ENCODE data around the gene SYT7.
"Not testable (repeated sequence)": the region's sequence is repeated elsewhere in the genome, so short reads cannot be mapped to it uniquely, and the experiment has no call there.

Gene SYT7

GRCh38 chr11:61496602-61497400 lies 84.1 kb downstream of the SYT7 start:
- no peak for DNase-seq

- DNase-seq, result no peak
These were observed 84.9 kb downstream of the SYT7 start for GRCh38 chr11:61495801-61496601.

- DNase-seq, result no peak
These were observed 86.4 kb downstream of the SYT7 start for GRCh38 chr11:61494381-61494961.

GRCh38 chr11:61491736-61492395 lies 89.0 kb downstream of the SYT7 start:
- no peak for DNase-seq

DNA sequence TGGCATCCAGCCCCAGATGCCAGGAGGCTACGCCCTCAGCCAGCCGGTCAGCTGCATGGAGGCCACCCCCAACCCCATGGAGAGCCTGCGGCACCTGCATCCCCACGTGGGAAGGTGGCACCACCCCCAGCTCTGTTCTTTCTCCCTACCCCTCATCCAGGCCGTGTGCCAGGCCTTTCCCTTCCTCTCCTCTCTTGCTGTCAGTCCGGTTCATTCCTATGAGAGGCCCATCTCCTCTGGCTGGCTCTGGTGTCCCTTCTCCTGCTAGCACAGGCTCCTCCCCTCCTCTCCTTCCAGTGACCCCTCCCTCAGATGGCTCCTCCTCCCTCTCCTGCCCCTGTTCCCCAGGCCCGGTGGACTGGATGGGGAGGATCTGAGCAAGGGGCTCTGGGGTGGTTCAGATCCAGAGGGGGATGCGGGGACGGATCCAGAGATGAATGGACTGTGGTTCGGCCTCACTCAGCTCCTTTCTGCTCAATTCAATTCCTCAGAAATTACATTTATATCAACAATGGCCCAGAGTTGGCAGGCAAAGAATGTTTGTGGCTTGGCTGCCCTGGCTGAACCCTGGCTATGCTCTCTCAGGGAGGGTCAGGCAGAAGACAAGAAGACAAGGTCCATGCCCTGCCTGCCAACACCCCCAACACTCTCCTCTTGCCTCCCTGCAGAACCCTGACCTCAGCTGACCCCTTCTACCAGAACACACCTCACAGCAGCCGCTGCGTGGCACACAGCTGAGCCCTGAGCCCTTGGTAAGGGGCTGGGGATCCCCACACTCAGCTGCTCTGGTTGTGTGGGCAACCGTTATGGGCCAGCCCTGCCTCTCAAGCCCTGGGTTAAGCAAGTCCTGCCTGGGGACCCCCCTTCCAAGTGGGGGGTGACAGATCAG lies 90.8 kb downstream of the SYT7 start:
- DNase-seq, result no peak

GRCh38 chr11:61488651-61489291 lies 92.1 kb downstream of the SYT7 start:
- DNase-seq, result no peak

DNA sequence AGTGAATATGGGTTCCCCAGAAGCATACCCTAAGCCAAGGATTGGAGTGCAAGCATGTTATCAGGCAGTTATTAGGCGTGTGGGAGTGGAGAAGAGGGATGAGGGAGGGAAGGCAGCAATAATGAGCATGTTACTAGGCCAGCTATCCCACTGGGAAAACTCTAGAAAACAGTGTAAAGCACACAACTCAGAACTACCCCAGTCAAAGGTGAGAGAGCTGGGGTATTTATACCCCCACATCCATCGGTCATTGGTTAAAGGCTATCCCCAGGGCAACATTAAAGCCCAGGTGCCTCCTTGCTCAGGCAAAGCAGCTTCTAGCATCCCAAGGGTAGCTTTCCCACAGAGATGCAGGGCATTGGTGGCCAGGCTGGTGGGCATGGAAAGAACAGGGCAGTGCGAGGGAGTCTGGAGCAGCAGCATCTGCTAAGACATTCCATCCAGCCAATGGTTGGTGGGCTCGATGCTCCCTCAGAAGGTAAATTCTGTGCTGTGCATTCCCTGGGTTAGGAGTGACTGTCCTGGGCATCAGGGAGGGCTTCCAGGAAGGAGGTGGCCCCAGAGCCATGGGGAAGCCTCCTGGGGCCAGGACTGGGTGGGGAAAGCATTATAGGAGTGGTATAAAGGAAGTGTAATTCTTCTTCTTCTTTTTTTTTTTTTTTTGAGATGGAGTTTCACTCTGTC lies 93.4 kb downstream of the SYT7 start:
- no peak for DNase-seq

GRCh38 chr11:61486779-61487178 lies 94.1 kb downstream of the SYT7 start:
- DNase-seq, result no peak

DNA sequence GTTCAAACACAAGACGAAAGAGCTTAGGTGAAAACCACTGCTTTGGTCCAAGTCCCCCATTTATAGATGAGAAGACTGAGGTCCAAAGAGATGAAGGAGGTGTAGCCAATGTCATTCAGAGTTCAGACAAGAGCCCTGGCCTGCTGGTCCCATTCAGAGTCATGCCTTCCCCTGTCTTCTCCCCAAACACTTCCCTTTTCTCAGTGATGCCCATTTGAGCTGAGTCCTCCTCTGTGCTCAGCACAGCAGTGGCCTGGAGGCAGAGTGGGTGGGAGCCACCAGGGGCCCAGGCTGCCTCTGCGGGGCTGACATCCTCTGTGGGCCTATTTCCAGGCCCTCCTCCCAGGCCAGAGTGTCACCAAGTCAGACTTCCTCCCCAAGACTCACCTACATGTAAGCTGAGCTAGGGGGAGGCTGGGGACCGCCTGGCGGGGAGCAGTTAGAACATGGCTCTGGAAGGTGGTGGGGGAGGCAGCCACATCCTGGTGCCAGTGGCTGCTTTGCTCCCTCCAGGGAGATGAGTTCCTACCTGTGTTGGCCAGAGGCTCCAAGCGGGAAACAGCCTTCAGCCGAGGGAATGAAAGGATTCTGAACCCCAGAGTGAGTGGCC lies 94.8 kb downstream of the SYT7 start:
- DNase-seq, result no peak

DNA sequence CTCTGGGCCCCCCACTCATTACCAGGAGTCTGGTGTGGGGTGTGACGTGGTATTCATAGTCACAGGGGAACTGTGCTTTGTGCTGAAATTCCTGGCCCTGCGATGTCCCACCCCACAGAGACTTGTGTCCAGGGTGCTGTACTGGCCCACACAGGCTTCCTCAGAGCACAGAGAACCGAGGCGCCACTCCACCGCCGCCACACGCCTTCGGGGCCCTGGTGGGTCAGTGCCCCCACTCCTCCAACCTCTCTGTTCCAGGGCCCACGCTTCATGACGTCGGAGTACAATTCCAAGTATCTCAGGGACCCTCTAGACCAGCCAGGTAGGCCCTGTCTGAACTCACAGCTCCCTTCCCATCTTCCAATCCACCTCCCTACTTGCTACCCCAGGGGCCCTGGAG lies 95.8 kb downstream of the SYT7 start:
- no peak for DNase-seq

DNA sequence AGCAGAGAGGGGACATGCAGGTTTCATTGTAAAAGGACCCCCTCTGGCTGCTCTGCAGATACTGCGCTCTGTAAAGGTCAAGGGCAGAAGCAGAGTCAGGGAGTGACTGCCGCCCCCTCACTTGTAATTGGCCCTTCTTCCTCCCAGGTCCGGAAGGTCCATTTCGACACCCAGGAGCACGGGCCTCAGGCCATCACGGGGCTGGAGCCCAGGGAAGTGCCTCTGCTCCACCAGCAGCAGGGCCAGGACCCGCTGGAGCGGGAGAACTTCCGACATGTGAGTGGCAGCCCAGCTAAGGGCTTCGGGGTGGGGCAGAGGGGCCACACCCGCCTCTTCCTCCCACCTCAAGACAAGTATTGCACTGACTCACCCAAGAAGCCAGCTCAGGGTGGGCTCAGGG lies 96.3 kb downstream of the SYT7 start:
- DNase-seq, result no peak

DNA sequence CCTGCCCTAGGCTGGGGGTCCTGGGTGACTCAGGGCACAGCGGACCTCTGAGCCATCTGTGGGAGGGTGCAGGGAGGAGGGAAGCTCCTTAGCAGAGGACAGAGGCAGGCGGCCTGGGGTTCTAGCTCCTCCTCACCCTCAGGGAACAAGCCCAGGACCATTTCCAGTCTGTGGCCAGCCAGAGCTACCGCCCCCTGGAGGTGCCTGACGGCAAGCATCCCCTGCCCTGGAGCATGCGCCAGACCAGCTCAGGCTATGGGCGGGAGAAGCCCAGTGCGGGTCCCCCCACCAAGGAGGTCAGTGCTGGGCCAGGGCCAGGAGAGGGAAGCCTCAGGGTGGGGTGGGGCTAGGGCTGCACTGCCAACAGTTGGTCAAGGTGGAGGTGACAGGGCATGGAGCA lies 98.4 kb downstream of the SYT7 start:
- DNase-seq, result no peak

DNA sequence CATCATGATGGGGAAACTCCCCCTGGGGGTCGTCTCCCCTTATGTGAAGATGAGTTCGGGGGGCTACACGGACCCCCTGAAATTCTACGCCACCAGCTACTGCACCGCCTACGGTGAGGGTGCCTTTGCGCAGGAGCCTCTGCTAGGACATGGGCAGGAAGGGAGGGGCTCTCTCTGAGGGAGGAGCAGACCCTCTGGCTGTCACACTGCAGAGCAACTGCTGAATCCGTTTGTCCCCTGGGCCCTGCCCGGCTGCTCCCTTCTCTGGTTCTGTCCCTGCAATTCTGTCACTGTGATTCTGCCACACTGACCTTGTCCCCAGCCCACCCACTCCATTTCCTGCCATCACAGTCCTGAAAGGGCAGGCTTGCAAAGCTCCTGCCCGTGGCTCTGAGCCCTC lies 99.1 kb downstream of the SYT7 start:
- DNase-seq, result no peak

GRCh38 chr11:61480994-61481335 lies 99.9 kb downstream of the SYT7 start:
- no peak for DNase-seq

DNA sequence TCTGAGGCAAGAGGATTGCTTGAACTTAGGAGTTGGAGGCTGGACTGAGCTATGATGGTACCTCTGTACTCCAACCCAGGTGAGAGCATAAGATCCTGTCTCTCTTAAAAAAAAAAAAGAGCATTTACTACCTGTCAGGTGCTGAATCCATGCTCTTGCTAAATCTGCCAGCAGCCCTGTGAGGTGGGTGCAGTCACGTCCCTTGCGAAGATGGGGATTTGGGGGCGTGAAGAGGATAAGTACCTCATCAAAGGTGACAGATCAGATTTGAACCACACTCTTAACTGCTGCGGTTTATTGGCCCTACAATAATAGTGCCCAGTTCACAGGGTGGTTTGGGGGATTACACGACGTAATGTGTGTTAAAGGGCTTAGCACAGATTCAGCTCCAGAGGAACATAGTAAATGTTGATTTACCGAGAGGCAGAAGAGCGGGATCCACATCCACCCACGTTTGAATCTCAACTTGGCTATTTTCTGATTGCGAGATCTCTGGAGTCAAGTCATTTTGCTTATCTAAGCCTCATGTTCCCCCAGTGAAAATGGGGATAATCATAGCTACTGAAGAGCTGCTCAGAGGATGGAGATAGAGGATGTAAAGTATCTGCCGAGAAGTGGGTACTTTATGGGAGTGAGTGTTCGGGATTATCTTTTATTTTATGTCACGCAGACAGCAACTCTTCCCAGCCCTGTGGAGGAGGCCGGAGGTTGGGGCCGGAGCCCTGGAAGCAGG lies 100.4 kb downstream of the SYT7 start:
- DNase-seq, result no peak

GRCh38 chr11:61479360-61480058 lies 101.4 kb downstream of the SYT7 start:
- DNase-seq, result not testable (repeated sequence)

GRCh38 chr11:61477727-61478148 lies 103.1 kb downstream of the SYT7 start:
- peak; percentile 35 to 53 for DNase-seq

DNA sequence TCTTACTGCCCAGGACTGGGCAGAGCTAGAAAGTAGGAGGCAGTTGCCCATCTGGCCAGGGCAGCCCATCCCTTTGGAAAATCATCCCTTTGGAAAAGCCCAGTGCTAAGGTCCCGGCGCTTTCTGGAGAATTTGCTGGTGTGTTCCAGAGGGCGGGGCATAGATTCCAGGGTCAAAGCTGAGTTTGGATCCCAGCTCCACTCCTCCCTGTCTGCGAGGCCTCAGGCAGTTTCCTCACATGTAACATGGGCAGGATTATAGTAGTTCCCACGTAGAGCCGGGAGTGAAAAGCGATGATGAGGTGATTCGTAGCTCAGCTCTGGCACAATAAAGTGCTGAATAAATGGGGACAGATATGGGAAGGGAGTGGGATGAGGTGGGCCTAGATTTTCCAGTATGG lies 103.8 kb downstream of the SYT7 start:
- DNase-seq, result no peak

DNA sequence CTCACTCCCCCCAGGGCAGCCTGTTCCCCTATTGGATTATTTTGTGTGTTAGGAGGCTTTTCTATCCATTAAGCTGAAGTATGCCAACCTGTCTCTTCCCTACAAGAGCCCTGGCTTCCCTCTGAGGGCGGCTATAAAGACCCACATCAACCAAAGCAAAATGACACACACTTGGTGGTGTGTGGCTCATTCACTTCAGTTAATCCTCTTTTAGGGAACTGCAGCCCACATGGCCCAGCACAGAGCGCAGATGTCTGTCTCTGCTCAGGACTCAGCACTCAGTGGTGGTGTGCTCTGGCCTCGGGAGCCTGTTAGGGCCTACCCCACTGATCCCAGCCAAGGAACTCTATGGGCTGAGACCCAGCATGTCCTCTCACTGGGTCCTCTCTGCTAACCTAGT lies 104.5 kb downstream of the SYT7 start:
- DNase-seq, result no peak
